ENCODE data around the gene GSG1L. TPM values are rescaled to one million over a fixed set of nuclear protein-coding genes. Genes with fewer than 3 reads are reported as not detected.

The GSG1L gene
- total and polyA plus RNA-seq, 4 donors, result 0.14 to 1.3 (median 0.24) TPM

DNA sequence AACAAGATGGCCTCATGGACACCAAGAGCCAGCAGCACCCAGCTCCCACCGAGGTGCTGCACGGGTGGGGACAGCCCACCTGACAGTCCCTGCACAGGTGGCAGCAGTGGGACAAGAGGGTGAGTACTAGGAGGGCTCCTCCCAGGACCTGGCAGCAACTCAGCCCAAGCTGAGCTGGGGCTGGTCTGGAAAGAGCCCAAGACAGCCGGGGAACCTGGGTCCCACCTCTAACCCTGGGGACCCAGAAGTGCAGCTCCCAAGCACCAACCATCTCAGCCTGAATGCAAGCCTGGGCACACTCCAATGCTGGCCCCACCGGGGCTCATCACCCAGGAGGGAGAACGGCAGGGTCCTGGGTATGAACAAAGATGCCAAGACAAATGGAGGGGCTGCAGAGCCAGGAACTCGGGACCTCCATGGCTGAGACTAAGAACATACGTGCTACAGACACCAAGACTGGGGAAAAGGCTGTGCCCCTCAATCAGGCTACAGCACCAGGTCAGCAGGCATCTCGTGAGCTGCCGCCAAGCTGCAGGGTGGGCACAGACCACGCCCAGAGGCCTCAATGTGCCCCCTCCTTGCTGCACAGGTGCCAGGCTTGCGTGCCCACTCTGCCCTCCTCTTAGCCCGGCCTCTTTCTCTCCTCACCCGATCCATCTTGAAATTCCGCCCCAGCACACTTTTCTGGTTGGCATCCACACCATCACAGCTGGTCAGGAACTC, 37.5 kb upstream of the GSG1L start:
- no peak overlapping the region for H3K4me3 ChIP-seq
- WGBS, 2 donors, result 96 to 97% methylated on average over 14 of the region's 14 CpGs
- no peaks in the 10 kb centered on the region for H3K4me1 ChIP-seq (ENCODE audit: control insufficient read depth in 5 of 5, insufficient read depth in 5 of 5, low read length in 5 of 5)
- H3K27me3 ChIP-seq (ENCODE audit: control insufficient read depth in 3 of 3, insufficient read depth in 3 of 3, low read length in 2 of 3), result no peaks in the 10 kb centered on the region
- no peak overlapping the region for H3K27ac ChIP-seq (ENCODE audit: low read depth in 1 of 2, low read length in 1 of 2)
- no peak overlapping the region for H3K9ac ChIP-seq (ENCODE audit: insufficient read depth in 1 of 2, low read length in 2 of 2)
- ATAC-seq (ENCODE audit: insufficient read depth, low FRiP score) (no peak), DNase-seq (no peak)
- TF ChIP-seq, protein P1, sequence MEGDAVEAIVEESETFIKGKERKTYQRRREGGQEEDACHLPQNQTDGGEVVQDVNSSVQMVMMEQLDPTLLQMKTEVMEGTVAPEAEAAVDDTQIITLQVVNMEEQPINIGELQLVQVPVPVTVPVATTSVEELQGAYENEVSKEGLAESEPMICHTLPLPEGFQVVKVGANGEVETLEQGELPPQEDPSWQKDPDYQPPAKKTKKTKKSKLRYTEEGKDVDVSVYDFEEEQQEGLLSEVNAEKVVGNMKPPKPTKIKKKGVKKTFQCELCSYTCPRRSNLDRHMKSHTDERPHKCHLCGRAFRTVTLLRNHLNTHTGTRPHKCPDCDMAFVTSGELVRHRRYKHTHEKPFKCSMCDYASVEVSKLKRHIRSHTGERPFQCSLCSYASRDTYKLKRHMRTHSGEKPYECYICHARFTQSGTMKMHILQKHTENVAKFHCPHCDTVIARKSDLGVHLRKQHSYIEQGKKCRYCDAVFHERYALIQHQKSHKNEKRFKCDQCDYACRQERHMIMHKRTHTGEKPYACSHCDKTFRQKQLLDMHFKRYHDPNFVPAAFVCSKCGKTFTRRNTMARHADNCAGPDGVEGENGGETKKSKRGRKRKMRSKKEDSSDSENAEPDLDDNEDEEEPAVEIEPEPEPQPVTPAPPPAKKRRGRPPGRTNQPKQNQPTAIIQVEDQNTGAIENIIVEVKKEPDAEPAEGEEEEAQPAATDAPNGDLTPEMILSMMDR (IDR thresholded peaks at IDR 0.05; ENCODE audit: control extremely low read depth, extremely low read depth), result no peak
- H3K36me3 ChIP-seq (ENCODE audit: control insufficient read depth in 4 of 4, insufficient read depth in 4 of 4, low read length in 4 of 4), result peaks cover 30 to 73% (median 49%) of the 10 kb centered on the region in 4 donors
- H3K9me3 ChIP-seq (ENCODE audit: control insufficient read depth in 4 of 4, insufficient read depth in 3 of 4, low read length in 3 of 4), result no peaks in the 10 kb centered on the region

DNA sequence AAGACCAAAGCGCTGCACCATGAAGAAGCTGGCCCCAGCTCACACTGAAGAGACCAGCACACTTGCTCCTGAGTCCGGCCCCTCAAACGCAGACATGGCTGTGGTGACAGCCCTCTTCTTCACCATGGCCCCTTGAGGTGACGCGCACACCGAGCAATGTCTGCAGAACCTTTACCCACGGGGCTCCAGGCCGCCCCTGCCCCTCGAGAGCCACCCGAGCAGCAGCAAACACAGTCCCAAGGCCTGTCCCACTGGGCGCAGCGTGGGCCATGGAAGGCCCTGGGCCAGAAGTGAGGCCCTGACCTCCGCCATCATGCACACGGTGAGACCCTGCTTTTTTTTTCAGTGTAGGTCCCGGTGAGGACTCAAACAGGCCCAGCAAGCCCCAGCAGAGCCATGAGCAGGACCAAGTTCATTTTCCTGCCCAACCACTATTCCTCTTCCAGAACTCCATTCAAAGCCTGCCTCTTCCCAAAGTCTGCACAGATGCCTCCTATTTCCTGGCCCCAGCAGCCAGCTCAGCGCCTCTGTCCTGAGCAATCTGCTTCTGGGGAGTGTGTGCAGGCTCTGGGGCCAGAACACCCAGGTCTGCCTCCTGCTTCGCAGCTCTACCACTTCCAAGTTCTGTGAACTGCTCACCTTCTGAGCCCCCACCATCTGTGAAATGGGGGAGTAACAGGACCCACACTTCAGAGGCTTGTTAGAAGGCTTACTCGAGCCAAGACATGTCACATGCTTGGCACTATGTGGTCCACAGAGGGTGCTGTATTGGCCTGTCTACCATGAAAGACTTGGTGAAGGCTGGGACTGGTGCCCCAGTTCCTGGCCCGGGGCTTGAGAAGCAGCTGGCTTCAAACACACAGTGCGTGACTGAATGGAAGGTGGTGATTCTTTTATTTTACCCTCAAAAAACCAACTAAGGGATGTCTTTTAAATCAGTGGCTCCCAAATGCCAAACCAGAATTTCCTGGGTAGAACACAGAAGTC, 35.7 kb upstream of the GSG1L start:
- Histone ChIP-seq H3K27me3 (ENCODE audit: control insufficient read depth in 3 of 3, insufficient read depth in 3 of 3, low read length in 2 of 3) (no peaks in the 10 kb centered on the region), H3K4me1 (ENCODE audit: control insufficient read depth in 5 of 5, insufficient read depth in 5 of 5, low read length in 5 of 5) (no peaks in the 10 kb centered on the region), H3K9me3 (ENCODE audit: control insufficient read depth in 4 of 4, insufficient read depth in 3 of 4, low read length in 3 of 4) (no peaks in the 10 kb centered on the region), H3K36me3 (ENCODE audit: control insufficient read depth in 4 of 4, insufficient read depth in 4 of 4, low read length in 4 of 4) (peaks cover 21 to 61% (median 35%) of the 10 kb centered on the region in 4 donors), H3K27ac (ENCODE audit: low read depth in 1 of 2, low read length in 1 of 2) (no peak overlapping the region), H3K4me3 (no peak overlapping the region), H3K9ac (ENCODE audit: insufficient read depth in 1 of 2, low read length in 2 of 2) (no peak overlapping the region)
- 94 to 97% methylated on average over 20 of the region's 20 CpGs for WGBS, 2 donors
- DNase-seq, result no peak
- no peak for ATAC-seq (ENCODE audit: insufficient read depth, low FRiP score)
- TF ChIP-seq, protein P1 (IDR thresholded peaks at IDR 0.05; ENCODE audit: control extremely low read depth, extremely low read depth), result no peak

DNA sequence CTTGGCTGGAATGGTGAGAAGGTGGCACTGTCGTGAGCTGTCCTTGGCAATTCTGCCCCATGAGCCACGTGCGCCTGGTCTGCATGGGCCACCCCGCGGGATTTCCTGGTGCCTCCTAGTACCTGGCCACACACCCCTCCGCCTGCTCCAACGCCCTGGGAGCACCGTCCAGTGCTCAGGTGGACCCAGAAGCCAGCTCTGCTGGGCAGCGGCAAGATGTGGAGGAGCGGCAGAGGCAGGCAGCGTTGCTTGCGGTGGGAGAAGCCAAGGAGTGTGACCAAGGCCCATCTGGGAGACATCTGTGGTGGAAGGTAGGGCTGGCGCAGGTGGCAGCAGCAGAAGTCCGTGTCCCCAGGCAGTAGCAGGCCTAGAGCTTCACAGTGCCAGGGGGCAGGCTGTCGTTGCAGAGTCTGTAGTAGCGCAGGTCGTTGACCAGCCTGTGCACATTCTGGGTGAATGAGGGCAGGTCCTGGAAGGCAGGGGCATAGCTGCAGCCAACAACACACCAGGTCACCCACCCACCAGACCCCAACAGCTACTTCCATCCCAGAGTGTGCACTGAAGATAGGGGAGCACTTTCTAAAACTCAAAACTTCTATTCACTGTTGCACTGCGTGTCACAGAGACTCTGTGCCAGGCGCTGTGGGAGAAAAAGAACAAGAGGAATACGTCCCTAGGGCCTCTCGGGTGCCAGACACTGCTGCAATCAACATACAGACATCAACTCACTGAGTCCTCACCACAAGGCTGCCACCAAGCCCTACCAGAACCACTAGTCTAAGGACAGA, 34.9 kb upstream of the GSG1L start:
- TF ChIP-seq, protein P1 (IDR thresholded peaks at IDR 0.05; ENCODE audit: control extremely low read depth, extremely low read depth), result no peak
- peaks cover 0 to under 1% (median 0%) of the 10 kb centered on the region in 5 donors for H3K4me1 ChIP-seq (ENCODE audit: control insufficient read depth in 5 of 5, insufficient read depth in 5 of 5, low read length in 5 of 5)
- WGBS, 2 donors, result 95 to 97% methylated on average over 21 of the region's 21 CpGs
- no peaks in the 10 kb centered on the region for H3K9me3 ChIP-seq (ENCODE audit: control insufficient read depth in 4 of 4, insufficient read depth in 3 of 4, low read length in 3 of 4)
- H3K4me3 ChIP-seq, result no peak overlapping the region
- H3K36me3 ChIP-seq (ENCODE audit: control insufficient read depth in 4 of 4, insufficient read depth in 4 of 4, low read length in 4 of 4), result peaks cover 13 to 53% (median 28%) of the 10 kb centered on the region in 4 donors
- H3K9ac ChIP-seq (ENCODE audit: insufficient read depth in 1 of 2, low read length in 2 of 2), result no peak overlapping the region
- H3K27me3 ChIP-seq (ENCODE audit: control insufficient read depth in 3 of 3, insufficient read depth in 3 of 3, low read length in 2 of 3), result no peaks in the 10 kb centered on the region
- ATAC-seq (ENCODE audit: insufficient read depth, low FRiP score) (no peak), DNase-seq (no peak)
- H3K27ac ChIP-seq (ENCODE audit: low read depth in 1 of 2, low read length in 1 of 2), result no peak overlapping the region
